Caki2 (cell line): ENCODE measurements around the gene HEG1. TPM values are rescaled to one million over a fixed set of nuclear protein-coding genes. Genes with fewer than 3 reads are reported as not detected.
"Not testable (repeated sequence)": the region's sequence is repeated elsewhere in the genome, so short reads cannot be mapped to it uniquely, and the experiment has no call there.

Experiments
- DNase-seq: peaks from one replicate; pipeline ENCODE4 v3.0.0-alpha.2; 2015; ENCODE audit warnings: low read depth
- in situ Hi-C: cut with HindIII; loops from 2 replicates; pipeline ENCODE4 v1.10.0; 2016; ENCODE audit warnings: low sequenced_read_pairs, low pct_unique_long_range_greater_than_20kb, mixed read lengths
- total RNA-seq: library from RNA; depleted of rRNA; stranded (reverse); fragments of >200 nt; shearing (Covaris generic); gene quantifications from 2 replicates; pipeline ENCODE4 v1.2.3, GENCODE V29; 2014; ENCODE audit warnings: low replicate concordance; rRNA removed

HEG1 gene, protein sequence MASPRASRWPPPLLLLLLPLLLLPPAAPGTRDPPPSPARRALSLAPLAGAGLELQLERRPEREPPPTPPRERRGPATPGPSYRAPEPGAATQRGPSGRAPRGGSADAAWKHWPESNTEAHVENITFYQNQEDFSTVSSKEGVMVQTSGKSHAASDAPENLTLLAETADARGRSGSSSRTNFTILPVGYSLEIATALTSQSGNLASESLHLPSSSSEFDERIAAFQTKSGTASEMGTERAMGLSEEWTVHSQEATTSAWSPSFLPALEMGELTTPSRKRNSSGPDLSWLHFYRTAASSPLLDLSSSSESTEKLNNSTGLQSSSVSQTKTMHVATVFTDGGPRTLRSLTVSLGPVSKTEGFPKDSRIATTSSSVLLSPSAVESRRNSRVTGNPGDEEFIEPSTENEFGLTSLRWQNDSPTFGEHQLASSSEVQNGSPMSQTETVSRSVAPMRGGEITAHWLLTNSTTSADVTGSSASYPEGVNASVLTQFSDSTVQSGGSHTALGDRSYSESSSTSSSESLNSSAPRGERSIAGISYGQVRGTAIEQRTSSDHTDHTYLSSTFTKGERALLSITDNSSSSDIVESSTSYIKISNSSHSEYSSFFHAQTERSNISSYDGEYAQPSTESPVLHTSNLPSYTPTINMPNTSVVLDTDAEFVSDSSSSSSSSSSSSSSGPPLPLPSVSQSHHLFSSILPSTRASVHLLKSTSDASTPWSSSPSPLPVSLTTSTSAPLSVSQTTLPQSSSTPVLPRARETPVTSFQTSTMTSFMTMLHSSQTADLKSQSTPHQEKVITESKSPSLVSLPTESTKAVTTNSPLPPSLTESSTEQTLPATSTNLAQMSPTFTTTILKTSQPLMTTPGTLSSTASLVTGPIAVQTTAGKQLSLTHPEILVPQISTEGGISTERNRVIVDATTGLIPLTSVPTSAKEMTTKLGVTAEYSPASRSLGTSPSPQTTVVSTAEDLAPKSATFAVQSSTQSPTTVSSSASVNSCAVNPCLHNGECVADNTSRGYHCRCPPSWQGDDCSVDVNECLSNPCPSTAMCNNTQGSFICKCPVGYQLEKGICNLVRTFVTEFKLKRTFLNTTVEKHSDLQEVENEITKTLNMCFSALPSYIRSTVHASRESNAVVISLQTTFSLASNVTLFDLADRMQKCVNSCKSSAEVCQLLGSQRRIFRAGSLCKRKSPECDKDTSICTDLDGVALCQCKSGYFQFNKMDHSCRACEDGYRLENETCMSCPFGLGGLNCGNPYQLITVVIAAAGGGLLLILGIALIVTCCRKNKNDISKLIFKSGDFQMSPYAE (N-terminal part only)
- 4.7 and 5.0 TPM in 2 replicates for total RNA-seq

DNA sequence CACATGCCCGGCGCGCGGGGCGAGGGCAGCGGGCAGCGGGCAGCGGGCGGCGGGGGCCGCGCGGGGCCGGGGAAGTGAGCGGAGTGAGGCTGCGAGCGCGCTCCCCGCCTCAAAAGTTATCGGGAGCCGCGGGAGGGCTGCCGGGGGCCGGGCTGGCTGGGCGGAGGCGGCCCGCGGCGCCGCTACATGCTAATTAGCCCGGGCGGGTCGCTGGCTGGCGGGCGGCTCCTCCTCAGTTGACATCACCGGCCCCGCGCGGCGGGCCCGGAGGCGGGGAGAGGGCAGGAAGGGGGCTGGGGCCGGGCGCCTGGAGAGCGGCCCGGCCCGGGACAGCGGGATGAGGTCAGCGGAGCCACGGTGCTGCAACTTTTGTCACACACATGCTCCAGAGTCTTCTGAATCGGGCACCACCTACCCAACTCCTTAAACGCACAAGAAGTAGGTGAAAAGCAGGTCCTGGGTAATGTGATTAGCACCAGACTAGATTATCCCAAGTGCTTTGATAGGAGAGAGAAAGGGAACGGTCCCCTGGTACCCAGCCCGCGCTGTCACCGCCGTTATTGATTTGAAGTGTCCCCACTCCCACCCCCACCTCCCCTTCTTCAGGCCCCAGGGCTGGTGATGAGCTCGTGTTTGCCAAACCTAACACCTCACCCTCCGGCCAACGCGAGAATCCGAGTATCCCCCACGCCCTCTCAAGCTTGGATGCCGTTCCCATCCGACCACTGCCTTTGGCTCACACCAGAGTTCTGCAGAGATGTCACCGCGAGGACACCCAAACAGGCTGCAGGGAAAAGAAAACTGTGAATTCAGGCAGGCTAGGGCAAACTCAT is at the start of gene HEG1:
Gene HEG1 (minus strand): TSS at position 85 of the 833 bp plus-strand sequence. CDS start 107 bp downstream, outside the sequence.
- DNase-seq = peak; percentile 73
- in situ Hi-C loops = no loop called here

DNA sequence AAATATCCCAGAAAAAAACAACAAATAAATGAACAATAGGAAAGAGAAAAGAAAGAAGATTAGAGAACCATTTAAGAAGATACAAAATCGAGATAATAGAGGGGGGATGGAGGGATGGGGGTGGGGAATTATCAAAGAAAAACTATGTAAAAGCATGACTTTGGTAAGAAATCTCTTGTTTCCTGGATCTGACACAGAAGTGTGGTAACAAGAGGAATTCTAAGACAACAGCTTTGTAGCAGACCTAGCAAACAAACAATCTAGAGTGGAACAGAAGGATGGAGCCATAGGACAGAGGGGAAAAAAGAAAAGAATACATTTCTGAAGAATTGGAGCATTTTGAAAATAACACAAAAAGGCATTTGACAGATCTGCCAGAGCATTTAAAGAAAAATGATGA is 49.3 kb upstream of the HEG1 start:
- in situ Hi-C loops = no loop called here
- no peak for DNase-seq

DNA sequence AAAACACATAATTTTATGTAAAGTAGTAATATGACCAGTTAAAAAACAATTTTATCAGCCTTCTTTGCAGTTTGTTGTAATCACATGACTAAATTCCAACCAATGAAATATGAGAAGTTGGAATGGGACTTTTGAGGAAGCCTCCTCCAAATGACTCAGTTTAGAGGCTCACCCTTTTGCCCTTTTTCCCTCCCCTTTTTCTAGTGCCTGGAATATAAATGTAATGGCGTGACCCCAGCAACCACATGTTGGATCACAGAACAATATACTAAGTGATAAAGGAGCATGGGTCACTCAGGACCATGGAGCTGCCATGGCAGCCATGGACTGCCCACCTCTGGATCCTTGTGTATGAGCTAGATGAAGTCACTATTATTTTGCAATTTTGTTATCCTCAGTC is 48.8 kb upstream of the HEG1 start:
- in situ Hi-C loops = no loop called here
- peak; percentile 51 for DNase-seq

- DNase-seq = no peak
- in situ Hi-C loops = no loop called here
Measured at GRCh38 chr3:125103406-125103805, 47.6 kb upstream of the HEG1 start.

DNA sequence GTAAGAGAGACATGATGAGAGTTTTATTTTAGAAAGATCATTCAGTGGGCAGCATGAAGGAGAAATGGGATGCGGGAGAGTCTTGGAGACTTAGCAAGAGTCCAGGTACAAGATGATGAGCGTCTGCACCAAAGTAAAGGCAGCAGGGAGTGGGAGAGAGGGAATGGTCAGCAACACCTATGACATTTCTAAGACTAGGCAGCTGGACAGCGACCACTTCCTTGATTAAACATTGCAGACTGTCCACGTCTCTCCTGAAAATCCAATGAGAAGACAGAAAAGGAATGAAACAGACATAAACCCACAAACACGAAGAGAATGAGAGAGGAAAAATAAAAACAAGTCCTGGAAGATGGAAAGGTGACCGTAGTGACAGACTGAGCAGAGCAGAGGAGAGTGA is 46.7 kb upstream of the HEG1 start:
- DNase-seq = no peak
- in situ Hi-C loops = no loop called here

DNA sequence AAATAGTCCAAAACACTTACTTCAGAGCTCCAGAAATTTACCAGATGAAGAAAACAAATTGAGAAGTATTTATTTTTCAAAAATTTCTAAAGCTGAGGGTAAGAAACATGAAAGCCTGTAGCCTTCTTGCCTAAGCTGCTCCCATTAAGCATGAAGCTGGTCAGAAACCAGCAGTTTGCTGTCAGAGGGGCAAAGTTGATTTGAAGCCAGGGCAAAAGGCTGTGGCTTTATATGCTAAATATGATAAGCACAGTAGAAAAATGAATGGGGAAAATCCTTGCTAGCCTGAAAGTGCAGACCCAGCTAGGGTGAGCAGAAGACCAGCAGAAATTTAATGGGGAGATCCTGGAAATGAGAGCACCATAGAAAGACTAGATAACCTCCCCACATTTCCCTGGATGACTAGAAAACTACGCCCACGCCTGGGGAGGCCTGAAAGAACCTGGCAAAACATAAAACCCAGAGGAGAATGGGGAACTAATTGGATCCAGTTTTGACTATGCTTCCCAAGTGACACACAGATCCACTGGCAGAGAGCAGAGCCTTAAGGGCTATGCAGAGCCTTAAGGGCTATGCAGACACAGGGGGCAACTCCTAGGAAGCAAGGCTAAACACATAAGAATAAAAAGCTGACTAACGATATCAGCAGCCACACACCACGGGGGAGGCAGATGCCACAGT is 43.0 kb upstream of the HEG1 start:
- in situ Hi-C loops = no loop called here
- no peak for DNase-seq

GRCh38 chr3:125090649-125091048 is 34.9 kb upstream of the HEG1 start:
- DNase-seq = no peak
- in situ Hi-C loops = no loop called here

GRCh38 chr3:125087768-125088391 is 32.1 kb upstream of the HEG1 start:
- in situ Hi-C loops = no loop called here

DNA sequence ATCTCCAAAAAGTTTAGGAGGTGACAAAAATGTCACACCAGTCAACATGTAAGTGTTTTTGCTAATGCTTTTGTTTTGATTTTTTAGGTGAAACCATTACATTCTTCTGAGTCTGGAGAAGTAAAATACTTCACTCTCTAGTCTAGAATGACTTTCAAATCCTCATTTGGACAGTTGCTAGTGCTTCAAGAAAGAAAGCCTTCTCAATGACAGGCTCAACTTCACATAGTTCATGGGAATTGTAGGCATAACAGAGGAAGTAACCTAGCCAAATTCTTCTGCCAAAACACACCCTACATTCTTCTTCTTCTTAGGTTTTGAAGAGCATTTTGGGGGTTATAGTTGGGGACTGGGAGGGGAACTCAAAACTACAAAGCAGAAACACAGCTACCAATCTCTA is 29.4 kb upstream of the HEG1 start:
- in situ Hi-C loops = no loop called here
- DNase-seq = no peak

More at GRCh38 chr3:125087768-125088391, 32.1 kb upstream of the HEG1 start:
- no peak for DNase-seq

DNA sequence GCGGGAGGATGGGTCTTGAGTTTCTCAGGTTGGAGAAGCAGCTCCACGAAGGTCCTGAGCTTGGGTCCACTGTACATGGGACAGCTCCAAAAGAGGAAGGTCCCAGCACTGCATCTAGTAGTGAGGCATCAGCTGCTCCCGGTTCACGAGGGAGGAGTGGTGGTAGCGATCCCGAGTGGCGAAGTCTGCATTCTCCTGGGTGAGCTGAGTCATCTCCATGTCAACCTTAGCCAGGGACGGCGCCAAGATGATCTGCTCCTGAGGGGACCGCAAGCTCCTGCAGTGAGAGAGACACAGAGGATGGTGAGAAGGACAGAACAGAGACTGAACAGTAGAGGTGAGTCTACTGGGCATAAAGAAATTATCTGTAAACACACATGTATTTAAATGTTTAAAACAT is 28.0 kb upstream of the HEG1 start:
- DNase-seq = no peak
- in situ Hi-C loops = no loop called here

GRCh38 chr3:125082339-125082738 is 26.5 kb upstream of the HEG1 start:
- in situ Hi-C loops, DNase-seq: not testable (repeated sequence)

DNA sequence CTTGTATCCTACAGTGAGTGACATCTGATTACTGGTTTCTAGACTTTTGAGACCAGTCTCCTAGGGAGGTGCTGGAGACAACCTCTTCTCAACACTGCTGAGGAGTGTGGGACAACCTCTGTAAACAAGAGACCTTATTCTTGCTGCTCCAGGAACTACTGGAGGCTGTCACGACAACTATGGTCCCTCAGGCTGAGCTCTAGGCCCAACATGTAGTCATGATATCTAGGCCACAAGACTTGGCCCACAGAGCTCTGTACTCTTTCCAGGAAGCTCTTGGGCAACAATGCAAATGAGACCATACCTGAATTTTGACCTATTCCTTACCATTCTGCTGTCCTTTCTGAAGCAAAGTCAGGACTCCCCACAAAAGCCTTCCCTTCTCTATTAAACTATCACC is 24.3 kb upstream of the HEG1 start:
- in situ Hi-C loops = no loop called here
- no peak for DNase-seq

DNA sequence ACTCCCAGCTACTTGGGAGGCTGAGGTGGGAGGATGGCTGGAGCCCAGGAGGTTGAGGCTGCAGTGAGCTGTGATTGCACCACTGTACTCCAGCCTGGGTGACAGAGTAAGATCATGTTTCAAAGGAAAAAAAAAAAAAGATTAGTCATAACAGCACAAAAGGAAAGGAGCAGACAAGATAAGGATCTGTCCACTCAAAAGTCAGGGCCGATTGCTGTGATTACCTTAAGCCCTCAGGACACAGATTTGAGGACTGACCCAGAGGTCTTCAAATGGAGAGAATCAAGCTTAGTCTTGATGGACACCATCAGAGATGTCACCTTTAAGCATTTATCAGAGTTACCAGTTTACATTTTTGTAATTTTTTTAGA is 23.9 kb upstream of the HEG1 start:
- DNase-seq = peak; percentile 49

DNA sequence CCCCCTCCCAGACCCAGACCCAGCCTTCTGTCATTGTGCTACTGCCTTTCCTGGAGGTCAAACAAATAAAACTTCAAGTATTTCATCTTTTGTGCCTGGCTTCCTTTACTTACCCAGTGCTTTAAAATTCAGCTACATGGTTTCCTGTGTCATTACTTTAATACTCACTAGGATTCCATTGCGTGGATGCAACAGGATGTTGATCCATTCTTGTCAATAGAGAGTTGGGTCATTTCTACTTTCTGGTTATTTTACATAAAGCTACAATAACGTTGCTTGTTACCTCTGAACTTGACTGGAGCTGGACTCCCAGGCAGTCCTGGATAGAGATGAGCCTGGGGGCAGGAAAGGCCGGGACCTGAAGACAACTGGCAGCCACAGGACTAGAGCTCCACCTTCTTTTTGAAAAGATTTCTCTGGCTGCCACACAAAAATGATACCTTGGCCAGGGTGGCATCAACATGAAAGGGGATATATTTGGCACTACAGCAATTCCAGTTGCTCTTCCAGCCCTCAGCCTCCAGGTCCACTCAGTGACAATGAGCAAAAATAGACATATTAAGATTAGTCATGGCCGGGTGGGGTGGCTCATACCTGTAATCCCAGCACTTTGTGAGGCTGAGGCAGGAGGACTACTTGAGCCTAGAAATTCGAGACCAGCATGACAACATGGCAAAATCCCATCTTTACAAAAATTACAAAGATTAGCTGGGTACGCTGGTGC is 23.3 kb upstream of the HEG1 start:
- in situ Hi-C loops = no loop called here
- no peak for DNase-seq

More for the DNA sequence above, 23.9 kb upstream of the HEG1 start:
- in situ Hi-C loops = no loop called here

GRCh38 chr3:125077864-125078263 is 22.1 kb upstream of the HEG1 start:
- DNase-seq = no peak
- in situ Hi-C loops = no loop called here

GRCh38 chr3:125076464-125076863 is 20.7 kb upstream of the HEG1 start:
- DNase-seq = peak; percentile 46
- in situ Hi-C loops = no loop called here
